ENCODE measurements around the gene RUNX2.
"Not testable (repeated sequence)": the region's sequence is repeated elsewhere in the genome, so short reads cannot be mapped to it uniquely, and the experiment has no call there.

- TF ChIP-seq, protein P1, sequence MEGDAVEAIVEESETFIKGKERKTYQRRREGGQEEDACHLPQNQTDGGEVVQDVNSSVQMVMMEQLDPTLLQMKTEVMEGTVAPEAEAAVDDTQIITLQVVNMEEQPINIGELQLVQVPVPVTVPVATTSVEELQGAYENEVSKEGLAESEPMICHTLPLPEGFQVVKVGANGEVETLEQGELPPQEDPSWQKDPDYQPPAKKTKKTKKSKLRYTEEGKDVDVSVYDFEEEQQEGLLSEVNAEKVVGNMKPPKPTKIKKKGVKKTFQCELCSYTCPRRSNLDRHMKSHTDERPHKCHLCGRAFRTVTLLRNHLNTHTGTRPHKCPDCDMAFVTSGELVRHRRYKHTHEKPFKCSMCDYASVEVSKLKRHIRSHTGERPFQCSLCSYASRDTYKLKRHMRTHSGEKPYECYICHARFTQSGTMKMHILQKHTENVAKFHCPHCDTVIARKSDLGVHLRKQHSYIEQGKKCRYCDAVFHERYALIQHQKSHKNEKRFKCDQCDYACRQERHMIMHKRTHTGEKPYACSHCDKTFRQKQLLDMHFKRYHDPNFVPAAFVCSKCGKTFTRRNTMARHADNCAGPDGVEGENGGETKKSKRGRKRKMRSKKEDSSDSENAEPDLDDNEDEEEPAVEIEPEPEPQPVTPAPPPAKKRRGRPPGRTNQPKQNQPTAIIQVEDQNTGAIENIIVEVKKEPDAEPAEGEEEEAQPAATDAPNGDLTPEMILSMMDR (IDR thresholded peaks at IDR 0.05): not testable (repeated sequence)
- not testable (repeated sequence) for TF ChIP-seq POLR2A (IDR thresholded peaks at IDR 0.05)
Observed at GRCh38 chr6:45286707-45287106, 41.4 kb upstream of the RUNX2 start.

Measured in esophagus squamous epithelium (tissue), 4 donors.